Effector CD4-positive, alpha-beta T cell (primary cell): Measurements from ENCODE around the gene C19orf18.

Experiments used
- DNase-seq: peaks from one replicate; pipeline ENCODE4 v3.0.0-alpha.2; 2020

C19orf18 gene

GRCh38 chr19:57947419-57948134 lies 26.8 kb downstream of the C19orf18 start, which contains the start of gene ZNF256:
ZNF256 (minus strand) TSS chr19:57947706; CDS start chr19:57947474, 232 bp downstream.
- peak; percentile 69 for DNase-seq

GRCh38 chr19:57947088-57947418 lies 27.3 kb downstream of the C19orf18 start:
- DNase-seq = no peak

GRCh38 chr19:57946316-57946715 lies 28.0 kb downstream of the C19orf18 start:
- DNase-seq = no peak

- no peak for DNase-seq
These were observed 32.7 kb downstream of the C19orf18 start for GRCh38 chr19:57941593-57941992.

GRCh38 chr19:57935731-57936130 lies 38.6 kb downstream of the C19orf18 start:
- DNase-seq = no peak

GRCh38 chr19:57934820-57935665 lies 39.3 kb downstream of the C19orf18 start, which contains the start of gene ZNF418:
ZNF418 (minus strand) TSS chr19:57935402; CDS start chr19:57933822, 1,580 bp downstream.
- no peak for DNase-seq

GRCh38 chr19:57927587-57927986 lies 46.7 kb downstream of the C19orf18 start:
- no peak for DNase-seq

GRCh38 chr19:57916168-57916995 lies 58.0 kb downstream of the C19orf18 start, which contains the start of gene ZNF417:
ZNF417 (minus strand) TSS chr19:57916592; CDS start chr19:57916411, 181 bp downstream.
- DNase-seq = peak; percentile 84

- DNase-seq = no peak
These were observed 59.8 kb downstream of the C19orf18 start for GRCh38 chr19:57914531-57914930.
